MM.1S (cell line): ENCODE data around the gene ADRA1B.

ENCODE experiments used
- DNase-seq: peaks from one replicate; pipeline ENCODE4 v3.0.0-alpha.2; 2015
- H2AFZ ChIP-seq: fragments of 300-600 bp; sonication (generic); 2 replicates; pipeline ENCODE4 v1.6.0; 2016; ENCODE audit warnings: antibody characterized with exemption, low read length
- H3F3A ChIP-seq: fragments of 300-600 bp; sonication (generic); 2 replicates; pipeline ENCODE4 v1.6.1; 2016; ENCODE audit warnings: mild to moderate bottlenecking, antibody characterized with exemption, low read length, moderate library complexity, mixed read lengths; ENCODE audit not compliant: insufficient read depth
- H3K27ac ChIP-seq: fragments of 300-600 bp; sonication (generic); 2 replicates; pipeline ENCODE4 v1.5.1; 2016; ENCODE audit warnings: mild to moderate bottlenecking, low read length
- H3K27me3 ChIP-seq: fragments of 300-600 bp; sonication (generic); replicated peaks from 2 replicates; pipeline ENCODE4 v1.6.0; 2016; ENCODE audit warnings: low read length; ENCODE audit not compliant: insufficient read depth
- H3K36me3 ChIP-seq: fragments of 300-600 bp; sonication (generic); replicated peaks from 2 replicates; pipeline ENCODE4 v1.6.1; 2016; ENCODE audit warnings: mild to moderate bottlenecking, low read length, mixed read lengths; ENCODE audit not compliant: insufficient read depth
- H3K4me1 ChIP-seq: fragments of 300-600 bp; sonication (generic); 2 replicates; pipeline ENCODE4 v1.6.1; 2016; ENCODE audit warnings: low read length, mixed read lengths
- H3K4me2 ChIP-seq: fragments of 300-600 bp; sonication (generic); 2 replicates; pipeline ENCODE4 v1.6.0; 2016; ENCODE audit warnings: low read depth, low read length
- H3K4me3 ChIP-seq: fragments of 300-600 bp; sonication (generic); 2 replicates; pipeline ENCODE4 v1.5.1; 2016; ENCODE audit warnings: low read length, mixed read lengths
- H3K79me2 ChIP-seq: fragments of 300-600 bp; sonication (generic); 2 replicates; pipeline ENCODE4 v1.6.1; 2016; ENCODE audit warnings: mixed run types, low read length, mixed read lengths
- H3K9ac ChIP-seq: fragments of 300-600 bp; sonication (generic); 2 replicates; pipeline ENCODE4 v1.6.1; 2016; ENCODE audit warnings: low read length, mixed read lengths
- H3K9me2 ChIP-seq: fragments of 300-600 bp; sonication (generic); replicated peaks from 2 replicates; pipeline ENCODE4 v1.6.1; 2016; ENCODE audit warnings: mild to moderate bottlenecking, low read length, mixed read lengths; ENCODE audit not compliant: insufficient read depth
- H3K9me3 ChIP-seq: fragments of 300-600 bp; sonication (generic); replicated peaks from 2 replicates; pipeline ENCODE4 v1.6.1; 2016; ENCODE audit warnings: mild to moderate bottlenecking, low read length, mixed read lengths; ENCODE audit not compliant: insufficient read depth
- H4K20me1 ChIP-seq: fragments of 300-600 bp; sonication (generic); 2 replicates; pipeline ENCODE4 v1.6.1; 2016; ENCODE audit warnings: mild to moderate bottlenecking, low read length, moderate library complexity, mixed read lengths; ENCODE audit not compliant: insufficient read depth
- CTCF ChIP-seq: fragments of 300-600 bp; sonication (generic); IDR thresholded peaks from 2 replicates; pipeline ENCODE4 v1.5.1; 2016; ENCODE audit warnings: antibody characterized with exemption, low read length, mixed read lengths
- EZH2 ChIP-seq: fragments of 300-600 bp; sonication (generic); optimal IDR thresholded peaks from 2 replicates; pipeline ENCODE3; 2017; ENCODE audit warnings: low read depth, mild to moderate bottlenecking, antibody characterized with exemption, low read length, mixed read lengths
- EZH2phosphoT487 ChIP-seq: fragments of 300-600 bp; sonication (generic); IDR thresholded peaks from 2 replicates; pipeline ENCODE4 v1.6.1; 2018; ENCODE audit warnings: antibody characterized with exemption, low read length

The ADRA1B gene

GRCh38 chr5:160021831-160022446 is 105.7 kb downstream of the ADRA1B start:
- no peak overlapping the region for H3K4me3 ChIP-seq
- no peak overlapping the region for H3K4me2 ChIP-seq
- H3F3A ChIP-seq: no peaks in the 10 kb centered on the region
- no peaks in the 10 kb centered on the region for H3K36me3 ChIP-seq
- H3K4me1 ChIP-seq: peaks cover 3% of the 10 kb centered on the region; the same call in 1 of the 2 replicates
- no peak for TF ChIP-seq EZH2
- no peak for TF ChIP-seq EZH2phosphoT487
- TF ChIP-seq CTCF: peak; percentile 73
- no peaks in the 10 kb centered on the region for H3K9me3 ChIP-seq
- no peak overlapping the region for H3K27ac ChIP-seq
- H2AFZ ChIP-seq: no peak overlapping the region
- H3K9ac ChIP-seq: no peak overlapping the region
- H4K20me1 ChIP-seq: no peaks in the 10 kb centered on the region
- H3K27me3 ChIP-seq: no peaks in the 10 kb centered on the region
- peak; percentile 73 for DNase-seq
- peaks cover 9% of the 10 kb centered on the region; the same call in 1 of the 2 replicates for H3K79me2 ChIP-seq
- no peaks in the 10 kb centered on the region for H3K9me2 ChIP-seq
